Kidney (tissue), 14 donors: ENCODE data around the gene PNMA8B. TPM values are rescaled to one million over a fixed set of nuclear protein-coding genes. Genes with fewer than 3 reads are reported as not detected.

ENCODE experiments used
- DNase-seq, 5 donors: peaks; one replicate each; pipeline ENCODE4 v3.0.0-alpha.2; 2013 to 2020
- FAIRE-seq: peaks from 2 replicates; lab custom pipeline; 2012; peaks lifted over from hg19 to GRCh38; lab: Jason Lieb, UNC
- H3K27ac ChIP-seq, 2 donors: one replicate each; pipeline ENCODE4 v1.7.0; 2013; ENCODE audit warnings: low read depth in 2 of 2, low read length in 2 of 2, inconsistent platforms in 1 of 2
- H3K27me3 ChIP-seq: one replicate; pipeline ENCODE4 v1.7.1; 2013; ENCODE audit warnings: low read length, inconsistent platforms; ENCODE audit not compliant: control insufficient read depth, insufficient read depth
- H3K36me3 ChIP-seq, 3 donors: one replicate each; pipeline versions ENCODE4 v1.7.0 to v1.7.1; 2013; ENCODE audit warnings: low read length in 3 of 3, control low read depth in 1 of 3, inconsistent platforms in 1 of 3; ENCODE audit not compliant: insufficient read depth in 3 of 3, control insufficient read depth in 2 of 3
- H3K4me1 ChIP-seq, 3 donors: one replicate each; pipeline versions ENCODE4 v1.7.0 to v1.7.1; 2013; ENCODE audit warnings: low read length in 3 of 3, inconsistent platforms in 1 of 3, low read depth in 1 of 3; ENCODE audit not compliant: control insufficient read depth in 2 of 3, insufficient read depth in 2 of 3
- H3K4me3 ChIP-seq, 3 donors: one replicate each; pipeline versions ENCODE4 v1.7.0 to v1.8.1; 2013; ENCODE audit warnings: low read length in 3 of 3, control low read depth in 1 of 3, inconsistent platforms in 1 of 3
- H3K9ac ChIP-seq, 3 donors: one replicate each; pipeline versions ENCODE4 v1.7.0 to v1.7.1; 2013; ENCODE audit warnings: low read length in 3 of 3, control low read depth in 1 of 3, inconsistent platforms in 1 of 3
- H3K9me3 ChIP-seq, 3 donors: one replicate each; pipeline versions ENCODE4 v1.7.0 to v1.7.1; 2013; ENCODE audit warnings: low read length in 3 of 3, control low read depth in 1 of 3, inconsistent platforms in 1 of 3; ENCODE audit not compliant: control insufficient read depth in 2 of 3, insufficient read depth in 1 of 3
- CTCF ChIP-seq: IDR thresholded peaks from 3 replicates; pipeline ENCODE4 v1.5.1; 2012; ENCODE audit warnings: mild to moderate bottlenecking, moderate library complexity, borderline replicate concordance; ENCODE audit not compliant: insufficient read depth; ENCODE audit errors: extremely low read depth
- intact Hi-C: fragments of 100-400 bp; cut with DNase I; formaldehyde crosslinking; loops from one replicate; pipeline ENCODE4 v1.11.1; 2022
- polyA plus RNA-seq: library from polyadenylated mRNA; stranded (reverse); fragments of 350-450 nt; fragmentation: Illumina TruSeq; extraction: RNeasy Lipid Tissue Mini Kit (QIAGEN cat#74804); gene quantifications from one replicate; pipeline ENCODE4 v1.2.3, GENCODE V29; 2014; ENCODE audit warnings: low read depth, low replicate concordance; ENCODE audit not compliant: insufficient read depth
- total RNA-seq: library from RNA; stranded (reverse); fragmentation: NEBNext Ultra II Directional; extraction: Animal tissue kit (Norgen Biotek cat#: 25700); gene quantifications from one replicate; pipeline ENCODE4 v1.2.1, GENCODE V29; 2021
- donor health status: control.
- donor health status: control.
- donor health status: control.
- donor health status: control.
- donor health status: control.
- donor health status: DM: yes; HTN: yes; CAD: no.
- donor health status: Normal renal cell carcinoma (clear cell type).

Gene PNMA8B
- total and polyA plus RNA-seq, 2 donors from 2014 or later: 0.67 to 1.3 TPM

GRCh38 chr19:46537136-46538097, 41.8 kb upstream of the PNMA8B start:
- TF ChIP-seq CTCF: peak; percentile 79
- intact Hi-C loops: no loop called here
- Histone ChIP-seq H3K36me3 (no peaks in the 10 kb centered on the region), H3K27me3 (no peaks in the 10 kb centered on the region), H3K9ac (no peak overlapping the region), H3K27ac (no peak overlapping the region), H3K4me1 (no peaks in the 10 kb centered on the region), H3K4me3 (no peak overlapping the region), H3K9me3 (no peaks in the 10 kb centered on the region)
- DNase-seq: no peak
- no peak for FAIRE-seq

- no peak for FAIRE-seq
- Histone ChIP-seq H3K27ac (no peak overlapping the region), H3K36me3 (no peaks in the 10 kb centered on the region), H3K27me3 (no peaks in the 10 kb centered on the region), H3K9me3 (no peaks in the 10 kb centered on the region), H3K4me1 (no peaks in the 10 kb centered on the region), H3K9ac (no peak overlapping the region), H3K4me3 (no peak overlapping the region)
- intact Hi-C loops: no loop called here
- no peak for TF ChIP-seq CTCF
- DNase-seq: no peak
Measured at GRCh38 chr19:46536391-46536790, 40.7 kb upstream of the PNMA8B start.

- intact Hi-C loops: no loop called here
- Histone ChIP-seq H3K4me1 (peaks cover 0 to 3% (median 2%) of the 10 kb centered on the region in 3 donors), H3K27me3 (no peaks in the 10 kb centered on the region), H3K27ac (no peak overlapping the region), H3K9ac (no peak overlapping the region), H3K9me3 (no peaks in the 10 kb centered on the region), H3K4me3 (no peak overlapping the region), H3K36me3 (no peaks in the 10 kb centered on the region)
- no peak for DNase-seq
- no peak for TF ChIP-seq CTCF
- no peak for FAIRE-seq
Measured at GRCh38 chr19:46533621-46534081, 38.0 kb upstream of the PNMA8B start.
